G401 (cell line): ENCODE data around the gene LRIT3. TPM values are rescaled to one million over a fixed set of nuclear protein-coding genes. Genes with fewer than 3 reads are reported as not detected.

ENCODE experiments used
- DNase-seq: peaks from one replicate; pipeline ENCODE4 v3.0.0-alpha.2; 2015; ENCODE audit warnings: low spot score
- in situ Hi-C: cut with HindIII; loops from 2 replicates; pipeline ENCODE4 v1.10.0; 2016; ENCODE audit warnings: low sequenced_read_pairs, mixed read lengths
- total RNA-seq: library from RNA; depleted of rRNA; stranded (reverse); fragments of >200 nt; shearing (Covaris generic); gene quantifications from 2 replicates; pipeline ENCODE4 v1.2.3, GENCODE V29; 2014; rRNA removed

The LRIT3 gene, protein sequence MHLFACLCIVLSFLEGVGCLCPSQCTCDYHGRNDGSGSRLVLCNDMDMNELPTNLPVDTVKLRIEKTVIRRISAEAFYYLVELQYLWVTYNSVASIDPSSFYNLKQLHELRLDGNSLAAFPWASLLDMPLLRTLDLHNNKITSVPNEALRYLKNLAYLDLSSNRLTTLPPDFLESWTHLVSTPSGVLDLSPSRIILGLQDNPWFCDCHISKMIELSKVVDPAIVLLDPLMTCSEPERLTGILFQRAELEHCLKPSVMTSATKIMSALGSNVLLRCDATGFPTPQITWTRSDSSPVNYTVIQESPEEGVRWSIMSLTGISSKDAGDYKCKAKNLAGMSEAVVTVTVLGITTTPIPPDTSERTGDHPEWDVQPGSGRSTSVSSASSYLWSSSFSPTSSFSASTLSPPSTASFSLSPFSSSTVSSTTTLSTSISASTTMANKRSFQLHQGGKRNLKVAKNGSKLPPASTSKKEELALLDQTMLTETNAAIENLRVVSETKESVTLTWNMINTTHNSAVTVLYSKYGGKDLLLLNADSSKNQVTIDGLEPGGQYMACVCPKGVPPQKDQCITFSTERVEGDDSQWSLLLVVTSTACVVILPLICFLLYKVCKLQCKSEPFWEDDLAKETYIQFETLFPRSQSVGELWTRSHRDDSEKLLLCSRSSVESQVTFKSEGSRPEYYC
- not detected in 2 replicates for total RNA-seq

DNA sequence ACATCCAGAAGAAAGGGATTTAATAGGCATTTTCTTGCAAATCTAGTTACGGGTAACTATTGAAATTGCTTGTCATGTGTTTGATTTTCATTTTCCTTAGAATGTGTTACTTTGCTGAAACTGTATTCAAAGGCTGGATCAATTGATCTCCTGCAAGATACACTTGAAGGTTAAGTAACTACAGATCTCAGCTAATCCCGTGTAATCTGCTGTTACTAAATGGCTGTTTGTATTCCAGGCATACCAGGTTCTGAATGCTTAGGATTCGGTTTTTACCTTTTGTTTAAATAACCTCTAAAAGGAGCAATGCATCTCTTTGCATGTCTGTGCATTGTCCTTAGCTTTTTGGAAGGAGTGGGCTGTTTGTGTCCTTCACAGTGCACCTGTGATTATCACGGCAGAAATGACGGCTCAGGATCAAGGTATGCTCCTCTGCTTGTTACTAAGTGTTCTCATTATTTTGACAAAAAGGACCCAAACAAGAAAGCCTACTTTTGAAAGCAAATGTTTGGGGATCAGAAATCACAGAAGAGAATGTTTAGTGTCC lies at the start of gene LRIT3:
LRIT3 (plus strand) TSS at position 212 of the 547 bp plus-strand sequence; CDS start at position 307, 95 bp downstream.
- in situ Hi-C loops: no loop called here
- DNase-seq: no peak

GRCh38 chr4:109798866-109799265 lies 49.0 kb upstream of the LRIT3 start:
- in situ Hi-C loops: no loop called here
- no peak for DNase-seq

DNA sequence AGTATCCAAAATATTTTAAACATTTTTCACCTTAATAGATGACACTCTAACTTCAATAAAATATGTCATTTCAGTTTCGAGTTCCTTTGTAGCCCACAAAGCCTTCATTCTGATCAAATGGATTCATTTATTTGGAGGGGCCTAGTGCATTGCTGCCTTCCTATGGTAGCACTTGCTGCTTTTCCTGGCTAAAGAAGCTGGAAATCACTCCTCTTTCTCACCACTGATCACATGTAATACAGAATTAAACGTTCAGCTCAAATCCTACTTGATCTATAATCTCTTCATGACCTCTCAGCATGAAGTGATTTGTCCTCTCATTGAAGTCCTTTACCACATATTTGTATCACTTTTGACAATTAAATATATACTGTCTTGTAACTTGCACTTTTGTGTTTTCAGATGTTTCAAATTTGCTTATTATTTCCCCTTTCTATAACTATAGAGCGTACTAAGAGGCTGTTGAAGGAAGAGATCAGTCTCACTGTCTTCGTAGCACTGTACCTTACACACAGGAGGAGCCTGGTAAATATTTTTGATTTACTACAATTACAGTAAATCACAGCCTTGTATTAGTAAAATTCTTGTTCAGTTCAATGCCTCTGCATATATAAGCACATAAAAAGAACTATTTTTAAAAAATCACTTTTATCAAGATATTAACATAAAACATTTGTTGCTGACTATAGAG lies 46.7 kb upstream of the LRIT3 start:
- in situ Hi-C loops: loop anchor here (25.0 kb wide), 1 partner anchor 364 kb away; the partner anchor contains the start of gene SEC24B

DNA sequence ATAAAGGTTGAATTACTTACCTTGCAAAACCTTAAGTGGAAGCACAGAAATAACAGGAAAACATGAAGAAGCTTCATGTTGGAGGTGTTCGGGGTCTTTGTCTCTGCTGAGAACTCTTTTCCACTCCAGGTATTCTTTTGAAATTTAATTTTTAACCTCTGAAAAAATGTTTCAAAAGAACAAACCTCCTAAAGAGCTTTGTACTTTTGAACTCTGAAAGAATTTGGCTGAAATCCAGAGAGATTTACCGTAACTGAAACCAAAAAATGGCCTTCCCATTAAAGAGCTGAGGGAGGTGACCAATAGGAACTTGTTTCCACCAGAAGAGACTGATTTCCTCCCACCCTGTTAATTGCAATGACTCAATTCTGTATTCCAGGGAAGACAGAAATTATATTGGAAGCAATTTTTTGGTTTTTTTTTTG lies 46.0 kb upstream of the LRIT3 start, which contains the start of gene CFI:
CFI (minus strand) TSS at position 105 of the 425 bp plus-strand sequence; CDS start at position 77, 28 bp downstream.
- DNase-seq: no peak
- in situ Hi-C loops: loop anchor here (25.0 kb wide), 1 partner anchor 365 kb away; the partner anchor contains the start of gene SEC24B

More for the DNA sequence above, 46.7 kb upstream of the LRIT3 start:
- DNase-seq: no peak

- in situ Hi-C loops: loop anchor here (25.0 kb wide), 1 partner anchor 367 kb away; the partner anchor contains the start of gene SEC24B
- DNase-seq: peak; percentile 24
These were observed 43.9 kb upstream of the LRIT3 start for GRCh38 chr4:109803924-109804571.

- no peak for DNase-seq
- in situ Hi-C loops: loop anchor here (25.0 kb wide), 1 partner anchor 372 kb away; the partner anchor contains the start of gene SEC24B
These were observed 38.3 kb upstream of the LRIT3 start for GRCh38 chr4:109809655-109810054.

DNA sequence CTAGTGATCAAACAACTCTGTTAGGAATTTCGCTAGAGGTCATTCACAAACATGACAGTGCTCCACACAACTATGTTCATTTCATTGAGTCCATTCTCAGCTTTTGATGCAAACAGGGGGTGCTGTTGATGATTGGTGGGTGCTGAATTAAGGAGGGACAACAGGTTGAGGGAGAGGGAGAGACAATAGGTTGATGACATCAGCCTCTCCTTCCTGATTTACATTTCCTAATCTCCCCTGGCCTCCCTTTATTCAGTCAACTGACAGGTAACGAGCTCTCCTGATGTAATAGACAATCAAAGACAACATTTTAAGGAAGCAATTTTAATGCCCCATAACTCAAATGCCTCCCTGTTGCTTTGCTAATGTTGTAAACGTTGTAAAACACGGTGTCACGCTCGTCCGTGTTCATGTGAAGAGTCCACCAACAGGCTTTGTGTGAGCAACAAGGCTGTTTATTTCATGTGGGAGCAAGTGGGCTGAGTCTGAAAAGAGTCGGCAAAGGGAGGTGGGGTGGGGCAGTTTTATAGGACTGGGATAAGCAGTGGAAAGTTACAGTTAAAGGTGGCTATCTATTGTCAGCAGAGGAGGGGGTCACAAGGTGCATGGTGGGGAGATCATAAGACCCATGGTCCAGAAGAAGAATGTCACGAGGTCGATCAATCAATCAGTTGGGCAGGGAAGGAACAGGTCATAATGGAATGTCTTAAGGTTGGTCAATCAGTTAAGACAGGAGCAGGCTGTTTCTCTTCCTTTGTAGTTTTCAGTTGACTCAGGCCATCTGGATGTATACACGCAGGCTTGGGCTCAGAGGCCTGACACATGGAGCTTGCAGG lies 37.1 kb upstream of the LRIT3 start:
- in situ Hi-C loops: loop anchor here (25.0 kb wide), 1 partner anchor 373 kb away; the partner anchor contains the start of gene SEC24B
- no peak for DNase-seq

- no peak for DNase-seq
- in situ Hi-C loops: loop anchor here (25.0 kb wide), 1 partner anchor 374 kb away; the partner anchor contains the start of gene SEC24B
These were observed 36.2 kb upstream of the LRIT3 start for GRCh38 chr4:109811707-109812106.

DNA sequence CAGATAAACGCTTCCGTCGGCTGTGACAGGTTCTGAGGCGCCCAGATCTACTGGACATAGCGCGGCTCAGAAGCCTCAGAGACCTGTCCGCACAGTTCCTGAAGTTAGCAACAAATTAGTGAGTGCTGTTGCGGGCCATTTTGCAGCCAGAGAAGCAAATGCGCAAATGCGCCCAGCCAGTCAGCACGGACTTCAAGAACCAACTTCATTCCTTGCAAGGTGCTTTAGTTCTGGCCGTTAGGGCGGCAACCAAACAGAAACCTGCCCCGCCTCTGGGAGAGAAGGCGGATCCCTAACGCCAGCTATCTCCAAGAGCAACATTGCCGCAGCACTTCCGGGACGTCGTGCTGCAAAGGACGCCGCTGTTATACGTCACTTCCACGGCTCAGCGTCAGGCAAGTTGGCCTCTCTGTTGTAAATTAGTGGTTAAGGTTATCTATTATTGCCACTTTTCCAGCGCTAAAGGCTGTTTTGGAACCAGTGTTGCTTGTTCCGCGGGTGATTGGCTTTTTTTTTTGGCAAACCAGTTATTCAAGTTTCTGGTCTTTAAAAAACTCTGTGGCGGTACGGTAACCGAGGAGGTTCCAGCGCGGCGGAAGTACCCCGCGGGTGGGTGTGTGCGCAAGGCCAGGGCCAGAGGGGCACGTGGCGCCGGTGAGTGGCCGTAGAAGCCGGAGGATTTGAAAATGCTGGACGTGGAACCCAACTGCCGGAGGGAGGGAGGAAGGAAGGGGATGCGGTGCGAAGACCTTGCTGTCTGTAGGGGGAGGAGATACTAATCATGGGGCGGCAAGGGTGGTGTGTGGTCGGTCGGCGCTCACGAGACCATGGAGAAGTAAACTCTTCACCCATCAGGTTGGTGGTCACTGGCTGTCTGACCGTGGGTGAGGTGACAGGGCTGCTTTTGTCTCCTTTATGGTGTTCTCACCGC lies 32.5 kb upstream of the LRIT3 start, which contains the start of gene GAR1:
GAR1 (plus strand) TSS at position 612 of the 931 bp plus-strand sequence. CDS start 403 bp downstream, outside the sequence.
- DNase-seq: peak; percentile 94
- in situ Hi-C loops: loop anchor here (25.0 kb wide), 1 partner anchor 378 kb away; the partner anchor contains the start of gene SEC24B

GRCh38 chr4:109816082-109816442 lies 31.8 kb upstream of the LRIT3 start:
- no peak for DNase-seq
- in situ Hi-C loops: loop anchor here (25.0 kb wide), 1 partner anchor 379 kb away; the partner anchor contains the start of gene SEC24B

DNA sequence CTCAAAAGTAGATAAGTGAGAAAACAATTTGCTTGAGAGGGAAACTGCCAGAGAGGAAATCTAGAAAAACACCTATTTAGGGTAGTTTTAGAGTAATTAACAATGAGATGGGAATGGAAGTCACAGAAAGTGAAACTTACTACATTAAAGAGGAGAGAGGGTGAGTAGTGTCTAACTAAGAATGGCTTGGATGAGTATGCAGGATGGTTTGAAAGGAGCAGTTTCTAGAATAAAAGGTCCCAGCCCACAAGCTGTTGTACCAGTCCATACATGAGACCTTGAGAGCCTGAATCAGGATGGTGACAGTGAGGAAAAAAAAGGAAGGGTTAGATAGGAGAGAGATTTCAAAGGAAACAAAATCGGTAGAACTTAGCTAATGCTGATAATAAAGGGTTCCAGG lies 31.0 kb upstream of the LRIT3 start:
- no peak for DNase-seq
- in situ Hi-C loops: loop anchor here (25.0 kb wide), 1 partner anchor 380 kb away; the partner anchor contains the start of gene SEC24B

DNA sequence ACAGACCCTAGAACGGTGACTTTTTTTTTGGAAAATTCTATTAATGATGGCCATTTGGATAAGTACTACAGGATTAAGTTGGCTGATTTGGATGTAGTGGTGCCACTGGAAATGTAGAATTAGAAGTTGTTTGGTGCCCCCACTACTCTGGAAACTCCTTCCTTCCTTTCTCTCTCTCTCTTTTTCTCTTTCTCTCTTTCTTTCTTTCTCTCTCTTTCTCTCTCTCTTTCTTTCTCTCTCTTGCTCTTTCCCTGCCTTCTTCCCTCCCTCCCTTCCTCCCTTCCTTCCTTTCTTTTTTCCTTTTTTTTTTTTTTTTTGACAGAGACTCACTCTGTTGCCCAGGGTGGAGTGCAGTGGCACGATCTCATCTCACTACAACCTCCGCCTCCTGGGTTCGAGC lies 29.6 kb upstream of the LRIT3 start:
- DNase-seq: no peak
- in situ Hi-C loops: loop anchor here (25.0 kb wide), 1 partner anchor 381 kb away; the partner anchor contains the start of gene SEC24B

- in situ Hi-C loops: loop anchor here (25.0 kb wide), 1 partner anchor 383 kb away; the partner anchor contains the start of gene SEC24B
- peak; percentile 34 for DNase-seq
These were observed 27.3 kb upstream of the LRIT3 start for GRCh38 chr4:109820563-109820962.

DNA sequence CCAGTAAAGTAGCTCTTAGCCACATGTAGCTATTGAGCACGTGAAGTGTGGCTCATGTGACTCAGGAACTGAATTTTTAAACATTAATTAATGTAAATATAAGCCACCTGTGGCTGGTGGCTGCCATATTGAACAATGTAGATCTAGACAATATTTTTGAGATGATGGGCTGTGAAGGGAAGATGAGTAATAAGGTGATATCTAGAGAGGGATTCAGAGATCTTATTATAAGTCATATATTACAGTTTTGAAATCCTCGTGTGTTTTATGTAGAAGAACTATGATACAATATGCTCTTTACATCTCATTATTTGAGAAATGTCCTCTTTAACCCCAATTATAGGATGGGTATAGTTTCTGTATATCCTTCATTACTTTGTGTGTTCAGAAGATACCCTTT lies 26.7 kb upstream of the LRIT3 start:
- in situ Hi-C loops: loop anchor here (25.0 kb wide), 1 partner anchor 384 kb away; the partner anchor contains the start of gene SEC24B
- no peak for DNase-seq

DNA sequence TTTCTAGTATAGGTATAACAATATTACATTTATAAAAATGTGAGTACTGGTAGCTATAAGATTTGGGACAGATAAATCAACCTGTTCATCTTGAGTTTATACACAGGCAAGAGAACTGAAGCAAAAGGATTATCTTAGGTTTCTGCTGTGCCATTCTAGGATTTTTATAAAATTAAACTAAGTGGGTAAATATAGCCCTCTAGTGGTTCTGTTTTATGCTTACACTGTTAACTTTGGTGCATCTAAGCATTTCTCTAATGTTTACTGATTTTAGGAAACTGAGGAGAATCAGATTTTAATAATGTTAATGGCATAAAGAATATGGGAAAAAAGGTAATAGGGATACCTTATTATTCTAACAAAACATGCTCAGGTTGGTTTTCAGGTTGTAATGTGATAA lies 21.2 kb upstream of the LRIT3 start:
- peak; percentile 19 for DNase-seq
- in situ Hi-C loops: no loop called here

GRCh38 chr4:109827672-109828071 lies 20.2 kb upstream of the LRIT3 start, which contains the start of gene RRH:
RRH (plus strand) TSS chr4:109827972; CDS start chr4:109828028, 56 bp downstream.
- in situ Hi-C loops: no loop called here
- DNase-seq: no peak
